Gastroesophageal sphincter (tissue), 4 donors: ENCODE results near the gene CSNK1G1. TPM values are rescaled to one million over a fixed set of nuclear protein-coding genes. Genes with fewer than 3 reads are reported as not detected.

Experiments
- ATAC-seq: fragments of 150-250 bp; one replicate; pipeline ENCODE4 v1.9.1; 2016; ENCODE audit warnings: mild to moderate bottlenecking, moderate library complexity
- H3K27ac ChIP-seq, 4 donors: fragments of 200-600 bp; sonication (generic) in 3 of 4; 1 replicate in 3 of 4; 2 replicates in 1 of 4; pipeline ENCODE4 v1.5.1; 2016 to 2019
- H3K27me3 ChIP-seq: fragments of 200-600 bp; sonication (generic); one replicate; pipeline ENCODE4 v1.5.1; 2019
- H3K36me3 ChIP-seq, 2 donors: fragments of 200-600 bp; sonication (generic); one replicate each; pipeline ENCODE4 v1.5.1; 2019; ENCODE audit warnings: control low read depth in 1 of 2
- H3K4me1 ChIP-seq, 3 donors: fragments of 200-600 bp; sonication (generic); 1 replicate in 2 of 3; 2 replicates in 1 of 3; pipeline ENCODE4 v1.5.1; 2016 to 2019; ENCODE audit warnings: control low read depth in 2 of 3
- H3K4me3 ChIP-seq, 2 donors: fragments of 200-600 bp; sonication (generic); one replicate each; pipeline ENCODE4 v1.5.1; 2019; ENCODE audit warnings: mild to moderate bottlenecking in 1 of 2, moderate library complexity in 1 of 2
- H3K9me3 ChIP-seq, 3 donors: fragments of 200-600 bp; sonication (generic); one replicate each; pipeline ENCODE4 v1.5.1; 2017 to 2019; ENCODE audit warnings: control low read depth in 2 of 3
- EP300 ChIP-seq: sonication (generic); formaldehyde crosslinking; IDR thresholded peaks from one replicate; pipeline ENCODE4 v1.6.1; 2017; ENCODE audit warnings: antibody characterized with exemption, mild to moderate bottlenecking
- POLR2A ChIP-seq, 2 donors: fragments of 450-650 bp; IDR thresholded peaks; one replicate each; pipeline ENCODE4 v1.6.1; 2017; ENCODE audit warnings: antibody characterized with exemption in 2 of 2, mild to moderate bottlenecking in 2 of 2, moderate library complexity in 1 of 2
- POLR2AphosphoS5 ChIP-seq: sonication (generic); formaldehyde crosslinking; IDR thresholded peaks from one replicate; pipeline ENCODE4 v1.6.1; 2017; ENCODE audit warnings: antibody characterized with exemption
- WGBS, 2 donors: methylation state at CpG; one replicate each; pipeline ENCODE4 v1.1.5; 2018; ENCODE audit warnings: low coverage in 1 of 2; 5-methylcytosine and 5-hydroxymethylcytosine counted together
- total RNA-seq, 4 donors: library from RNA; depleted of rRNA; stranded (reverse); fragments of >200 nt; gene quantifications; one replicate each; pipeline ENCODE4 v1.1.0, GENCODE V29; 2016
- TF ChIP-seq, protein P1 (sequence below), 4 experiments: fragments of 200-600 bp in 2 of 4; fragments of 450-650 bp in 2 of 4; sonication (generic) in 1 of 4; IDR thresholded peaks; one replicate each; pipeline ENCODE4 v1.5.1; 2017 to 2019; ENCODE audit warnings: antibody characterized with exemption in 4 of 4, mild to moderate bottlenecking in 2 of 4, moderate library complexity in 2 of 4

Gene CSNK1G1
- total RNA-seq, 4 donors from 2014 or later, result 9.2 to 67.0 (median 11.9) TPM

- H3K27ac ChIP-seq, result no peak overlapping the region
- no peaks in the 10 kb centered on the region for H3K36me3 ChIP-seq
- no peak overlapping the region for H3K4me3 ChIP-seq
Observed at GRCh38 chr15:64249883-64250575, 105.9 kb downstream of the CSNK1G1 start.

DNA sequence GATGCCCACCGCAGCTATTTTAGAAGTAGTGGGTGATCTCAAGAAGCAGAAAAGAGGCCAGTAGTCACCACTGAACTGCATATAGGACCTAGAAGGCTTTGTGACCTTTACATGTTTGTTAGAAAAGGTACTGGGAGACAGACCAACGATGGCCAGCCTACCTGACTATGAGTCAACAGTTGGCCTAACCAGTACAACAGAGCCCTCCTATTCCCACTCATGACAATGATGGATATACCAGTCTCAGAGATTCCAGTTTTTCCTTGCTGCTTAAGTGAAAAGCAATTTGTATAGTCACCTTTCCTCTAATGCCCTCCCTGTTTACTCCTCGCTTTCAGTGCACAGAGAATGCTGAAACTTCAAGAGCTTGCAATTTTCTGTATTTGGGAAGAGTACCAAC is 106.6 kb downstream of the CSNK1G1 start:
- 72 to 75% methylated on average over 2 to 3 of the region's 3 CpGs for WGBS, 2 donors
- no peak for ATAC-seq
- no peak overlapping the region for H3K27ac ChIP-seq
- TF ChIP-seq, protein P1, sequence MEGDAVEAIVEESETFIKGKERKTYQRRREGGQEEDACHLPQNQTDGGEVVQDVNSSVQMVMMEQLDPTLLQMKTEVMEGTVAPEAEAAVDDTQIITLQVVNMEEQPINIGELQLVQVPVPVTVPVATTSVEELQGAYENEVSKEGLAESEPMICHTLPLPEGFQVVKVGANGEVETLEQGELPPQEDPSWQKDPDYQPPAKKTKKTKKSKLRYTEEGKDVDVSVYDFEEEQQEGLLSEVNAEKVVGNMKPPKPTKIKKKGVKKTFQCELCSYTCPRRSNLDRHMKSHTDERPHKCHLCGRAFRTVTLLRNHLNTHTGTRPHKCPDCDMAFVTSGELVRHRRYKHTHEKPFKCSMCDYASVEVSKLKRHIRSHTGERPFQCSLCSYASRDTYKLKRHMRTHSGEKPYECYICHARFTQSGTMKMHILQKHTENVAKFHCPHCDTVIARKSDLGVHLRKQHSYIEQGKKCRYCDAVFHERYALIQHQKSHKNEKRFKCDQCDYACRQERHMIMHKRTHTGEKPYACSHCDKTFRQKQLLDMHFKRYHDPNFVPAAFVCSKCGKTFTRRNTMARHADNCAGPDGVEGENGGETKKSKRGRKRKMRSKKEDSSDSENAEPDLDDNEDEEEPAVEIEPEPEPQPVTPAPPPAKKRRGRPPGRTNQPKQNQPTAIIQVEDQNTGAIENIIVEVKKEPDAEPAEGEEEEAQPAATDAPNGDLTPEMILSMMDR (IDR thresholded peaks at IDR 0.05), result no peak
- TF ChIP-seq POLR2A (IDR thresholded peaks at IDR 0.05) (no peak), POLR2AphosphoS5 (no peak), EP300 (no peak)
- no peak overlapping the region for H3K4me3 ChIP-seq
- H3K27me3 ChIP-seq, result no peaks in the 10 kb centered on the region
- no peaks in the 10 kb centered on the region for H3K9me3 ChIP-seq
- H3K36me3 ChIP-seq, result no peaks in the 10 kb centered on the region
- peaks cover 0 to 26% (median 0%) of the 10 kb centered on the region in 3 donors for H3K4me1 ChIP-seq

More at GRCh38 chr15:64249883-64250575, 105.9 kb downstream of the CSNK1G1 start:
- Histone ChIP-seq H3K27me3 (no peaks in the 10 kb centered on the region), H3K4me1 (peaks cover 0 to 26% (median 0%) of the 10 kb centered on the region in 3 donors), H3K9me3 (no peaks in the 10 kb centered on the region)
- ATAC-seq, result no peak
- no peak for TF ChIP-seq POLR2A (IDR thresholded peaks at IDR 0.05)

DNA sequence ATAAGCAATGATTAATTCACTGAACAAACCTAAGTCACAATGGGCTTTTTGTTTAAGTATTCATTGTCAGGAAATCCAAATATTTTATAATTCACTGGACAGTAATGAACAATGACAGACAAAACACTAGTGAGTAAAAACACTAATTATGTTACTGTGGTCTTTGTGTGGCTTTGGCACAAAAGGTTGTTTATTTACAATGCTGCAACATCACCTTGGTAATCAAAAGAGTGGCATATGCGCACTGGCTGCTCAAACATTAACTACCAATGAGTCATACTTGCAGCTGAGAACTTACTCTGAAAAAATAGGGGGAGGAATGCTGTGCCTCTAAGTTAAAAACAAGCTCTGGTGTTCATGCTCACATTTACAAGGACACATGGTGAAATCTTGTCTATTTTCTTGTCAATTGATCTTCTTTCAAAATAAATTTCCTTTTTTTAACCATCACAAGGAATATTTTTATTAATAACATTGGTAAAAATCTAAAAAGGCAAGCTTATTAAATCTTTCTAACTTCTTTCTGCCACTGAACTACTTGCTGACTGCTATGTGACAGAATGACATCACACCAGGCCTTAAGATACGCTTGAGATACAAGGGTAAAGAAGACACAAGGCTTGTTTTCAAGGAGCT is 107.9 kb downstream of the CSNK1G1 start:
- peak overlapping the region; percentile 20 to 55 (median 28) for H3K27ac ChIP-seq
- 27 to 30% methylated on average over 1 to 2 of the region's 2 CpGs for WGBS, 2 donors
- no peak overlapping the region for H3K4me3 ChIP-seq
- H3K27me3 ChIP-seq, result no peaks in the 10 kb centered on the region
- ATAC-seq, result peak; percentile 71
- H3K4me1 ChIP-seq, result peaks cover 0 to 26% (median 0%) of the 10 kb centered on the region in 3 donors
- no peaks in the 10 kb centered on the region for H3K9me3 ChIP-seq
- TF ChIP-seq, protein P1 (IDR thresholded peaks at IDR 0.05), result no peak
- TF ChIP-seq POLR2AphosphoS5, result peak; percentile 48
- H3K36me3 ChIP-seq, result no peaks in the 10 kb centered on the region

- Histone ChIP-seq H3K27me3 (no peaks in the 10 kb centered on the region), H3K4me3 (no peak overlapping the region), H3K4me1 (peaks cover 0 to 26% (median 0%) of the 10 kb centered on the region in 3 donors), H3K36me3 (no peaks in the 10 kb centered on the region), H3K27ac (no peak overlapping the region), H3K9me3 (no peaks in the 10 kb centered on the region)
- ATAC-seq, result no peak
- TF ChIP-seq POLR2A (IDR thresholded peaks at IDR 0.05) (no peak), EP300 (no peak), POLR2AphosphoS5 (no peak)
- TF ChIP-seq, protein P1 (IDR thresholded peaks at IDR 0.05), result no peak
Observed at GRCh38 chr15:64247535-64247905, 108.5 kb downstream of the CSNK1G1 start.

GRCh38 chr15:64246364-64247189 is 109.4 kb downstream of the CSNK1G1 start:
- WGBS, 2 donors, result 64 to 80% methylated on average over 1 to 9 of the region's 9 CpGs
- no peak overlapping the region for H3K4me3 ChIP-seq
- no peaks in the 10 kb centered on the region for H3K27me3 ChIP-seq
- H3K4me1 ChIP-seq, result peaks cover 0 to 26% (median 0%) of the 10 kb centered on the region in 3 donors
- TF ChIP-seq POLR2A (IDR thresholded peaks at IDR 0.05), result no peak
- TF ChIP-seq, protein P1 (IDR thresholded peaks at IDR 0.05), result no peak
- no peak for TF ChIP-seq EP300
- no peaks in the 10 kb centered on the region for H3K9me3 ChIP-seq
- ATAC-seq, result no peak
- no peaks in the 10 kb centered on the region for H3K36me3 ChIP-seq
- no peak overlapping the region for H3K27ac ChIP-seq
